NCI-H2081 treated with DMSO at 0.1 percent for 48 hours (cell line): ENCODE data around the gene SLC35A3.
"Not testable (repeated sequence)": the region's sequence is repeated elsewhere in the genome, so short reads cannot be mapped to it uniquely, and the experiment has no call there.

Experiments
- DNase-seq: peaks from one replicate; lab custom pipeline; 2025; lab: John Stamatoyannopoulos, UW

The SLC35A3 gene

GRCh38 chr1:99975529-99975928 is 5.7 kb downstream of the SLC35A3 start:
- no peak for DNase-seq

- not testable (repeated sequence) for DNase-seq
These were observed 7.5 kb downstream of the SLC35A3 start for GRCh38 chr1:99977326-99977725.

- no peak for DNase-seq
These were observed 8.4 kb downstream of the SLC35A3 start for GRCh38 chr1:99978218-99978617.

- DNase-seq = no peak
These were observed 9.3 kb downstream of the SLC35A3 start for GRCh38 chr1:99979091-99979490.

GRCh38 chr1:99980928-99981327 is 11.1 kb downstream of the SLC35A3 start:
- no peak for DNase-seq

GRCh38 chr1:99986656-99987225 is 16.9 kb downstream of the SLC35A3 start:
- DNase-seq = no peak

- no peak for DNase-seq
These were observed 18.5 kb downstream of the SLC35A3 start for GRCh38 chr1:99988210-99988765.

- no peak for DNase-seq
These were observed 22.4 kb downstream of the SLC35A3 start for GRCh38 chr1:99992044-99992722.

- DNase-seq = no peak
These were observed 23.1 kb downstream of the SLC35A3 start for GRCh38 chr1:99992760-99993467.

- no peak for DNase-seq
These were observed 23.7 kb downstream of the SLC35A3 start for GRCh38 chr1:99993468-99993845.

- no peak for DNase-seq
These were observed 24.7 kb downstream of the SLC35A3 start for GRCh38 chr1:99994496-99994895.

GRCh38 chr1:99996951-99997350 is 27.2 kb downstream of the SLC35A3 start:
- no peak for DNase-seq

GRCh38 chr1:100001462-100001861 is 31.7 kb downstream of the SLC35A3 start:
- DNase-seq = no peak

- DNase-seq = no peak
These were observed 35.6 kb downstream of the SLC35A3 start for GRCh38 chr1:100005424-100005823.

- DNase-seq = no peak
These were observed 36.9 kb downstream of the SLC35A3 start for GRCh38 chr1:100006688-100007087.

GRCh38 chr1:100009458-100009857 is 39.7 kb downstream of the SLC35A3 start:
- no peak for DNase-seq

GRCh38 chr1:100010804-100011203 is 41.0 kb downstream of the SLC35A3 start:
- no peak for DNase-seq

- DNase-seq = no peak
These were observed 49.4 kb downstream of the SLC35A3 start for GRCh38 chr1:100019220-100019619.

- no peak for DNase-seq
These were observed 53.7 kb downstream of the SLC35A3 start for GRCh38 chr1:100023482-100023881.

GRCh38 chr1:100027212-100027611 is 57.4 kb downstream of the SLC35A3 start:
- no peak for DNase-seq

- no peak for DNase-seq
These were observed 59.0 kb downstream of the SLC35A3 start for GRCh38 chr1:100028765-100029164.

- no peak for DNase-seq
These were observed 64.7 kb downstream of the SLC35A3 start for GRCh38 chr1:100034470-100034869.

- DNase-seq = no peak
These were observed 65.4 kb downstream of the SLC35A3 start for GRCh38 chr1:100035214-100035613.
